Cortex of kidney (tissue), 1 donor: ENCODE data around the gene DCLRE1C.
"Not testable (repeated sequence)": the region's sequence is repeated elsewhere in the genome, so short reads cannot be mapped to it uniquely, and the experiment has no call there.

Experiments used
- DNase-seq: peaks from one replicate; lab custom pipeline; 2025; lab: John Stamatoyannopoulos, UW

The DCLRE1C gene

GRCh38 chr10:14945108-14945507, 8.8 kb downstream of the DCLRE1C start:
- DNase-seq, result no peak

DNA sequence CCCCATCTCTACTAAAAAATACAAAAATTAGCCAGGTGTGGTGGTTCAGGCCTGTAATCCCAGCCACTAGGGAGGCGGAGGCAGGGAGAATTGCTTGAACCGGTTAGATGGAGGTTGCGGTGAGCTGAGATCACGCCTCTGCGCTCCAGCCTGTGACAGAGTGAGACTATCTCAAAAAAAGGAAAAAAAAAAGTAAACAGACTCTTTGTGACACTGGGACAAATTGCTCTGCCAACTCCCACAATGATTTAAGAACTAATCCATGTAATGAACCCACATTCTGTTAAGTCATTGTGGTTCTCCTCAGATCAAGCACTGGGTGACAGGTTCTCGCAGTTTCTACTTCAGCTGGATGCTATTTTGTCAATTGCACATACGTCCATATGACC, 11.0 kb downstream of the DCLRE1C start:
- DNase-seq, result not testable (repeated sequence)

DNA sequence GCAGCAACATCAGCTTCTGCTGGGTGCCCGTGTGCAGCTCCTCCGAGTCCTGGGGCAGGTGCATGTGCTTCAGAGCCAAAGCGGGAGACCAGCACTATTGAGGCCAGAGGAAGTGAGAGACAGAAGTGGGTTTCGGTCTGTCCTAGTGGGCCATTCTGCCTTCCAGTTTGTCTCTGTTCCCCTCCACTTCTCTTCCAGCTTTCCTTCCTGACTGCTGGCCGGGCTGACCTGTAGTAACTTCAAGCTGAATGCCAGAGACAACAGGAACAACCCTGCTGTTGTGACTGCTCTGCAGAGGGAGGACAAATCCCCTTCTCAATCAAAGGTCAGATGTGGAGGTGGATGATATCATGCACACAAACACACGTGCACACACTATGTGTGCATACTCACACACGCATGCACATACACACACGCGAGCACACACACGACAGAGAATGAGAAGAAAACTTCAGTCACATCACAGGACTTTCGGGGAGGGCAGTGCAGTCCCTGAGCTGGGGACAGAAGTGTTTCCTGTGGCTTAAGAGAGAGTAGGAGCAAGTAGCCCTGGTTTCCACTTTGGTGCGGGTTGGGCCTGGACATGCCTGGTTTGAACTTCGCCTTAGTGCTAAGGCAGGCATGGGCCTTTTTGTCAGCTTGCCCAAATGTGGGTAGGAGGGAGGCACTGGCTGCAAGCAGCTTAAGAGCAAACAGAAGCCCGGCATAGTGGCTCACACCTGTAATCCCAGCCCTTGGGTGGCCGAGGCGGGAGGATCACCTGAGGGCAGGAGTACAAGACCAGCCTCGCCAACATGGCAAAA, 11.5 kb downstream of the DCLRE1C start:
- not testable (repeated sequence) for DNase-seq

GRCh38 chr10:14938971-14939370, 14.9 kb downstream of the DCLRE1C start:
- not testable (repeated sequence) for DNase-seq

DNA sequence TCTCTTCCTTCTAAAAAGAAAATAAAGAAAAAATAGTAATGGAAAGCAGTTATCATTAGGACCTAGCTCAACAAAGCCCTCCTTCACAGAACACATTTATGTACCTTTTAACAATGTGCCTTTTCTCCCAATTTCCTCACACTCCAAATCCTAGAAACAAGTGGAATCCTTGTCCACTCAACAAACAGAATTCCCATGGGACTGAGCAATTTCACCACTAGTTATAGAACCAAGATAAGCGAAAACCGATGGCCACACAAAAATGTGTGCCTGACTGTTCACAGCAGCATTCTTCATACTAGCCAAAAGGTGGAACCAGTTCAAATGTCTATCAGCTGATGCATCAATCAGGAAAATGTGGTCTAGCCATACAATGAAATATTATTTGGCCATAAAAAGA, 17.3 kb downstream of the DCLRE1C start:
- no peak for DNase-seq

DNA sequence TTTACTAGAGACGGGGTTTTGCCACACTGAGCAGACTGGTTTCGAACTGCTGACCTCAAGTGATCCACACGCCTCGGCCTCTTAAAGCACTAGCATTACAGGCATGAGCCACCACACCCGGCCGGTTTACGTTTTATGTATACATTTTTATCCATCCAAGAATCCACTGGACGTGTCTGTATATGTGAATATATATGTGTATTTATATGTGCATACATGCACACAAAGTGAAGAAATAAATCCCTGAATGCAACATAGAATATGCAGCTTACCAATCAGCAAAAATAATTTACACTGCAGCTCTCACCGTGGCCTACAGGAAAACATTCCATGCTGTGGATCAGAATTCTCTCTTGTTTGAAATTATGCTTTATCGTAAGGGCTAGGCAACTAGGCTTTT, 23.3 kb downstream of the DCLRE1C start:
- no peak for DNase-seq

GRCh38 chr10:14926722-14927416, 27.0 kb downstream of the DCLRE1C start:
- no peak for DNase-seq

- no peak for DNase-seq
Observed at GRCh38 chr10:14926061-14926470, 27.8 kb downstream of the DCLRE1C start.

DNA sequence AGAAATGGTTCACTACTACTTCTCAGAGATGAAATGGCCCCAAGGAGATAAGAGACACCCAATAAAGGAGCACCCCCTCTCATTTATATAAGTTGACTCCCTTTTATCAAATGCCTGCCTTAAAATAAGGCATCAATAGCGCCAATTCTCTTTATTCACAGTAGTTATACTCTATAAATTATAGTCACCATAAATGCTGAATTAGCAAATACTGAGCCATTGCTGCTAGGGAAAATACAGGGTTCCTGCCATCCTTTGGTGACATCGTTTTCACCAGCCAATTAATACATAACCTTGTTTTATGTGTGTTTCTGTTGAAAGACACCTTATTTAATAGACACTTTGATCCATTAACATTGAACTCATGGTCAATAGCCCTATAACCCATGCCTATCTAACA, 28.6 kb downstream of the DCLRE1C start:
- no peak for DNase-seq

DNA sequence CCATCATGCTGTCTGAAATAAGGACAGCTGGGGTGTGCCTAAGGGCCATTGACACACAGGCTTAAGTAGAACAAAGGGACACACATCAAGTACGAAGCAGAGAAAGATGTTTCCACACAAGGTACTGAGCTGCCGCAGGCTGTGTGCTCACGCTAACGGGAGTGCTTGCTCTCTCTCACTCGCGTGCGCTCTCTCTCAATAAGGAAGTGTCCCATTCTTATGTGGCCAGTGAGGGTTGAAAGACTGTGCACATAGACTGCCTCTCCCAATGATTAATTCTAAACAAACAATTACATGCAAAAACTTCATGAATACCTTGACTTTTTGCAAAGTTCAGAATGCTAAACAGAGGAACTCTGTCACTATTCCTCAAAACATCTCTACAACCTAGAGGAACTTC, 29.9 kb downstream of the DCLRE1C start:
- no peak for DNase-seq

GRCh38 chr10:14918964-14919363, 34.9 kb downstream of the DCLRE1C start:
- no peak for DNase-seq

DNA sequence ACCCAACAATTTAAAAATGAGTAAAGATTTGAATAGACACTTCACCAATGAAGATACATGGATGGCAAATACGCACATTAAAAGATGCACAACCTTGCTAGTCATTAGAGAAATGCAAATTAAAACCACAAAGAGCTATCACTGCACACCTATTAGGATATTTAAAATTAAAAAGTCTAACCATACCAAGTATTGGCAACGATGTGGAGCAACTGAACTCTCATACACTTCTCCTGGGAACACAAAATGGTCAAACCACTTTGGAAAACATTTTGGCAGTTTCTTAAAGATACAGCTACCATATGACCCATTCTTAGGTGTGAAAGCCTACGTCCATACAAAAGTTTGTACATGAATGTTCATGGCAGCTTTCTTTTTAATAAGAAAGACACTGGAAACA, 36.1 kb downstream of the DCLRE1C start:
- no peak for DNase-seq

GRCh38 chr10:14916600-14916999, 37.3 kb downstream of the DCLRE1C start:
- DNase-seq, result no peak

- DNase-seq, result no peak
Observed at GRCh38 chr10:14911801-14912200, 42.1 kb downstream of the DCLRE1C start.

GRCh38 chr10:14910953-14911352, 42.9 kb downstream of the DCLRE1C start:
- no peak for DNase-seq

GRCh38 chr10:14909101-14909500, 44.8 kb downstream of the DCLRE1C start:
- no peak for DNase-seq

- DNase-seq, result not testable (repeated sequence)
Observed at GRCh38 chr10:14907591-14907990, 46.3 kb downstream of the DCLRE1C start.

GRCh38 chr10:14906765-14907164, 47.1 kb downstream of the DCLRE1C start:
- no peak for DNase-seq

DNA sequence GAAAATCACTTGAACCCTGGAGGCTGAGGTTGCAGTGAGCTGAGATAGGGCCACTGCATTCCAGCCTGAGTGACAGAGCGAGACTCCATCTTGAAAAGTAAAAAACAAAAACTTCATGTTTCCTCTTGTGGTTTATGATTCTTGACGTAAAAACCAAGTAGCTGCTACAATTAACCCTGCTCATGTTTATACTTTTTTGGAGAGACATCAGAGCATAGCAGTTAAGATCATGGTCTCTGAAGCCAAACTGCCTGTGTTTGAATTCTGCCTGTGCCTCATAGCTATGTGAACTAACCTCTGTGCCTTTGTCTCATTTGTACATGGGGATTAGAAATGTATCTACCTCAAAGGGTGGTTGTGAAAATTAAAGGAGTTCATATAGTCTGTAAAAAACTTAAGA, 48.0 kb downstream of the DCLRE1C start:
- DNase-seq, result no peak

DNA sequence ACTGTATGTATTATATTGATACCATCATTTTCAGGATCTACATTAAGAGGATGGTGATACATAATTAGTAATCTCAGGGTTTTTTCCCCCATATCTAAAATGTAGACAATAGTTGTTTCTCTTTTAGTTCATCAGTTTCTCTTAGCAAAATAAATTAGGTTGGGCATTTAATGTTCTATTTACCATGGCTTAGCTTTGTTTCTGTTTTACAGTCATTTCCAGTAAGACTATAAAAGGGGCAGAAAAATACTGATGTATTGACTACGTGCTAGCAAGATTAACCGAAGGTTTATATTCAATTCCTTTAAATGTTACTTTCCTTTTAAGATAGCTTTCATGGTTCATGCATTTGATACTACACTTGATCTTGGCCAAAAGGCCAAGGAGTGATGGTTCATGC, 49.0 kb downstream of the DCLRE1C start:
- no peak for DNase-seq

- no peak for DNase-seq
Observed at GRCh38 chr10:14904316-14904732, 49.6 kb downstream of the DCLRE1C start.

GRCh38 chr10:14891151-14891550, 62.7 kb downstream of the DCLRE1C start:
- DNase-seq, result no peak

- no peak for DNase-seq
Observed at GRCh38 chr10:14889318-14889717, 64.6 kb downstream of the DCLRE1C start.

DNA sequence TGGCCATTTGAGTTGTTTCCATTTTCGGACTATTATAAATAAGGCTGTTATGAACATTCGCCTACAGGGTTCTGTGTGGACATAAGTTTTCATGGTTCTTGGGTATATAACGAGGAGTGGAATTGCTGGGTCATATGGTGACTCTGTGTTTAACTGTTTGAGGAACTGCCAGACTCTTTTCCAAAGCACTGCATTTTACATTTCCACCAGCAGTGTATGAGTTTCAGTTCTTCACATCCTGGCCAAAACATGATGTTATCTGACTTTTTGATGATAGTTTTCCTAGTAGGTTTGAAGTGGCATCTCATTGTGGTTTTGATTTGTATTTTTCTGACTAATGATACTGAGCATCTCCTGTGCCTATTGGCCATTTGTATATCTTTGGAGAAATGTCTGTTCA, 69.8 kb downstream of the DCLRE1C start:
- DNase-seq, result no peak
